K562 (cell line): Measurements from ENCODE around the gene CCM2. TPM values are rescaled to one million over a fixed set of nuclear protein-coding genes. Genes with fewer than 3 reads are reported as not detected.
A peak's percentile ranks its signal among the peaks of the same experiment; 100 is the strongest.

Source experiments
- FUS ChIP-seq: fragments of 200-400 bp; formaldehyde crosslinking; optimal IDR thresholded peaks from 2 replicates; pipeline ENCODE3; 2017; ENCODE audit warnings: low read depth, low read length
- GTF2F1 ChIP-seq: IDR thresholded peaks from 2 replicates; pipeline ENCODE4 v1.6.1; 2011; ENCODE audit warnings: low read depth, low read length, improper control_type of control experiment
- HMG20A ChIP-seq: fragments of 450-650 bp; formaldehyde crosslinking; conservative IDR thresholded peaks from 2 replicates; pipeline ENCODE4 v1.4.0; 2020; ENCODE audit warnings: mild to moderate bottlenecking, mixed read lengths
- KAT2B ChIP-seq: IDR thresholded peaks from one replicate; pipeline ENCODE4 v1.6.1; 2012; ENCODE audit warnings: low read depth, mild to moderate bottlenecking, control low read depth, inconsistent platforms, low read length, moderate library complexity
- NR2C2 ChIP-seq, 2 experiments: fragments of 200-800 bp in 1 of 2; sonication (Bioruptor generic) in 1 of 2; sonication (generic) in 1 of 2; formaldehyde crosslinking in 1 of 2; IDR thresholded peaks; 2 replicates each; pipeline versions ENCODE4 v1.6.1 to v1.8.0; 2016 to 2022; ENCODE audit warnings: mild to moderate bottlenecking in 1 of 2, missing compliant biosample characterization in 1 of 2, missing genetic modification characterization in 1 of 2, missing genetic modification reagents in 1 of 2
- RFX1 ChIP-seq: fragments of 450-650 bp; IDR thresholded peaks from 2 replicates; pipeline ENCODE4 v1.6.1; 2016; ENCODE audit warnings: mild to moderate bottlenecking, moderate library complexity
- SNIP1 ChIP-seq: fragments of 450-650 bp; IDR thresholded peaks from 2 replicates; pipeline ENCODE4 v1.7.1; 2017; ENCODE audit warnings: low read depth, mild to moderate bottlenecking
- TRIM28 ChIP-seq: fragments of 450-650 bp; IDR thresholded peaks from 2 replicates; pipeline ENCODE4 v1.6.1; 2017
- ZNF212 ChIP-seq: fragments of 450-650 bp; formaldehyde crosslinking; IDR thresholded peaks from 2 replicates; pipeline ENCODE4 v1.4.0; 2020; ENCODE audit warnings: mild to moderate bottlenecking
- ZNF217 ChIP-seq: sonication (generic); formaldehyde crosslinking; IDR thresholded peaks from 2 replicates; pipeline ENCODE4 v1.8.0; 2022; ENCODE audit warnings: mild to moderate bottlenecking, missing genetic modification reagents
- polyA plus RNA-seq, 8 experiments: library from polyadenylated mRNA; depleted of rRNA in 4 of 8; stranded (reverse) in 5 of 8; unstranded in 3 of 8; fragments of >200 nt; fragmentation: Nextera tagmentation in 2 of 8; fragmentation: Illumina TruSeq in 1 of 8; extraction: Ambion mirVana in 2 of 8; extraction: Trizol in 1 of 8; gene quantifications; 2 replicates each; pipeline versions ENCODE4 v1.2.1 to v1.2.3, GENCODE V29; 2011 to 2014; ENCODE audit warnings: inconsistent platforms in 1 of 8, missing spikeins in 1 of 8
- total RNA-seq, 7 experiments: library from RNA; depleted of rRNA in 6 of 7; stranded (reverse); fragments of >200 nt in 6 of 7; fragmentation: Illumina TruSeq in 2 of 7; extraction: Trizol in 2 of 7; gene quantifications; 2 replicates each; pipeline versions ENCODE4 v1.2.1 to v1.2.3, GENCODE V29; 2011 to 2021; ENCODE audit warnings: low replicate concordance in 1 of 7
- TF ChIP-seq, protein P1 (sequence below): fragments of 250-450 bp; sonication (Bioruptor Pico); IDR thresholded peaks from 2 replicates; pipeline ENCODE4 v1.5.0; 2021; ENCODE audit warnings: mild to moderate bottlenecking, borderline replicate concordance
- TF ChIP-seq, protein P2 (sequence below): fragments of 450-650 bp; formaldehyde crosslinking; IDR thresholded peaks from 2 replicates; pipeline ENCODE4 v1.4.0; 2020; ENCODE audit warnings: mild to moderate bottlenecking
- TF ChIP-seq, protein P3 (sequence below), 2 experiments: fragments of 450-650 bp in 1 of 2; sonication (generic) in 1 of 2; formaldehyde crosslinking; conservative IDR thresholded peaks; 2 replicates each; pipeline versions ENCODE4 v1.4.0 to v1.8.1; 2020 to 2022; ENCODE audit warnings: mild to moderate bottlenecking in 1 of 2, missing genetic modification reagents in 1 of 2
- TF ChIP-seq, protein P4 (sequence below): fragments of 250-450 bp; sonication (Bioruptor Pico); IDR thresholded peaks from 2 replicates; pipeline ENCODE4 v1.8.0; 2021; ENCODE audit warnings: borderline replicate concordance, mild to moderate bottlenecking, moderate library complexity; ENCODE audit not compliant: poor library complexity, severe bottlenecking
- TF ChIP-seq, protein P5 (sequence below): sonication (generic); formaldehyde crosslinking; IDR thresholded peaks from 2 replicates; pipeline ENCODE4 v1.8.0; 2022; ENCODE audit warnings: missing genetic modification reagents, mild to moderate bottlenecking, moderate library complexity, borderline replicate concordance
- TF ChIP-seq, protein P6 (sequence below): fragments of 250-450 bp; sonication (Bioruptor Pico); IDR thresholded peaks from 2 replicates; pipeline ENCODE4 v1.5.0; 2021
- TF ChIP-seq, protein P7 (sequence below): IDR thresholded peaks from 2 replicates; pipeline ENCODE4 v1.6.1; 2011; ENCODE audit warnings: borderline replicate concordance, low read depth, mild to moderate bottlenecking, moderate library complexity, low read length; ENCODE audit not compliant: insufficient read depth, poor library complexity, severe bottlenecking

Gene CCM2
- total and polyA plus RNA-seq, 9 of the 15 experiments (the other 6 are each of a cell fraction or from before 2014, with no cell fraction given), result 0.41 to 38.6 (median 25.9) TPM

DNA sequence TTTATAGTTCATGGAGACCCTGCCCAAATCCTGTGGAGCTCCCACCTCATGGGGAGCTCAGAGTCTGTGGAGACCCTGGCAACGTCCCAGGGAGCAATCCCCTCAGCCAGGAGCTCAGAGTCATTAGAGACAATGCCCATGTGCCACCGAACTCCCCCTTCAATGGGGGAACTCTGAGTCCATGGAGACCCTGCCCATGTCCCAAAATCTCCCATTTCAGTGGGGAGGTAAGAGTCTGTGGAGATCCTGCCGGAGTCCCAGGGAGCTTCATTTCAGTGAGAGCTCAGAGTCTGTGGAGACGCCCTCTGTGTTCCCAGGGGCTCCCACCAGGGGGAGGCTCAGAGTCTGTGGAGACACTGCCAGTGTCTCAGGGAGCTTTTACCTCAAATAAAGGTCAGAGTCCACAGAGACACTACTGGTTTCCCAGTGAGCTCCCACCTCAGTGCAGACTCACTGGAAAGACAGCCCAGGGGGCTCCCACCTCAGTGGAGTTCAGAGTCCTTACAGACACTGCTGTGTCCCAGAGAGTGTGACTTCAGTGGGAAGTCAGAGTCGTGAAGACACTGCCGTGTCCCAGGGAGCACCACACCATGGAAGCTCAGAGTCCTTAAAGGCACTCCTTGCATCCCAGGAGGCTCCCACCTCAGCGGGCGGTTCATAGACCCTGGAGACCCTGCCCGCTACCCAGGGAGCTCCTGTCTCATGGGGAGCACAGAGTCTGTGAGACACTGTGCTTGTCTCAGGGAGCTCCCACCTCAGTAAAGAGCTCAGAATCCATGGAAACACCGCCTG, 26.2 kb upstream of the CCM2 start (continued):
- TF ChIP-seq, protein P1, sequence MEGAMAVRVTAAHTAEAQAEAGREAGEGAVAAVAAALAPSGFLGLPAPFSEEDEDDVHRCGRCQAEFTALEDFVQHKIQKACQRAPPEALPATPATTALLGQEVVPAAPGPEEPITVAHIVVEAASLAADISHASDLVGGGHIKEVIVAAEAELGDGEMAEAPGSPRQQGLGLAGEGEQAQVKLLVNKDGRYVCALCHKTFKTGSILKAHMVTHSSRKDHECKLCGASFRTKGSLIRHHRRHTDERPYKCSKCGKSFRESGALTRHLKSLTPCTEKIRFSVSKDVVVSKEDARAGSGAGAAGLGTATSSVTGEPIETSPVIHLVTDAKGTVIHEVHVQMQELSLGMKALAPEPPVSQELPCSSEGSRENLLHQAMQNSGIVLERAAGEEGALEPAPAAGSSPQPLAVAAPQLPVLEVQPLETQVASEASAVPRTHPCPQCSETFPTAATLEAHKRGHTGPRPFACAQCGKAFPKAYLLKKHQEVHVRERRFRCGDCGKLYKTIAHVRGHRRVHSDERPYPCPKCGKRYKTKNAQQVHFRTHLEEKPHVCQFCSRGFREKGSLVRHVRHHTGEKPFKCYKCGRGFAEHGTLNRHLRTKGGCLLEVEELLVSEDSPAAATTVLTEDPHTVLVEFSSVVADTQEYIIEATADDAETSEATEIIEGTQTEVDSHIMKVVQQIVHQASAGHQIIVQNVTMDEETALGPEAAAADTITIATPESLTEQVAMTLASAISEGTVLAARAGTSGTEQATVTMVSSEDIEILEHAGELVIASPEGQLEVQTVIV (CRISPR knock-in tag), result no peak
- no peak for TF ChIP-seq ZNF212 (CRISPR knock-in tag)
- TF ChIP-seq, protein P2, sequence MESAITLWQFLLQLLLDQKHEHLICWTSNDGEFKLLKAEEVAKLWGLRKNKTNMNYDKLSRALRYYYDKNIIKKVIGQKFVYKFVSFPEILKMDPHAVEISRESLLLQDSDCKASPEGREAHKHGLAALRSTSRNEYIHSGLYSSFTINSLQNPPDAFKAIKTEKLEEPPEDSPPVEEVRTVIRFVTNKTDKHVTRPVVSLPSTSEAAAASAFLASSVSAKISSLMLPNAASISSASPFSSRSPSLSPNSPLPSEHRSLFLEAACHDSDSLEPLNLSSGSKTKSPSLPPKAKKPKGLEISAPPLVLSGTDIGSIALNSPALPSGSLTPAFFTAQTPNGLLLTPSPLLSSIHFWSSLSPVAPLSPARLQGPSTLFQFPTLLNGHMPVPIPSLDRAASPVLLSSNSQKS, result no peak
- TF ChIP-seq, protein P3, sequence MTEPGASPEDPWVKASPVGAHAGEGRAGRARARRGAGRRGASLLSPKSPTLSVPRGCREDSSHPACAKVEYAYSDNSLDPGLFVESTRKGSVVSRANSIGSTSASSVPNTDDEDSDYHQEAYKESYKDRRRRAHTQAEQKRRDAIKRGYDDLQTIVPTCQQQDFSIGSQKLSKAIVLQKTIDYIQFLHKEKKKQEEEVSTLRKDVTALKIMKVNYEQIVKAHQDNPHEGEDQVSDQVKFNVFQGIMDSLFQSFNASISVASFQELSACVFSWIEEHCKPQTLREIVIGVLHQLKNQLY (CRISPR knock-in tag; conservative IDR thresholded peaks at IDR 0.05), result no peak
- no peak for TF ChIP-seq TRIM28
- TF ChIP-seq KAT2B, result no peak
- TF ChIP-seq, protein P4, sequence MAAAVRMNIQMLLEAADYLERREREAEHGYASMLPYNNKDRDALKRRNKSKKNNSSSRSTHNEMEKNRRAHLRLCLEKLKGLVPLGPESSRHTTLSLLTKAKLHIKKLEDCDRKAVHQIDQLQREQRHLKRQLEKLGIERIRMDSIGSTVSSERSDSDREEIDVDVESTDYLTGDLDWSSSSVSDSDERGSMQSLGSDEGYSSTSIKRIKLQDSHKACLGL, result no peak
- TF ChIP-seq, protein P5, sequence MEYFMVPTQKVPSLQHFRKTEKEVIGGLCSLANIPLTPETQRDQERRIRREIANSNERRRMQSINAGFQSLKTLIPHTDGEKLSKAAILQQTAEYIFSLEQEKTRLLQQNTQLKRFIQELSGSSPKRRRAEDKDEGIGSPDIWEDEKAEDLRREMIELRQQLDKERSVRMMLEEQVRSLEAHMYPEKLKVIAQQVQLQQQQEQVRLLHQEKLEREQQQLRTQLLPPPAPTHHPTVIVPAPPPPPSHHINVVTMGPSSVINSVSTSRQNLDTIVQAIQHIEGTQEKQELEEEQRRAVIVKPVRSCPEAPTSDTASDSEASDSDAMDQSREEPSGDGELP (CRISPR knock-in tag), result no peak
- no peak for TF ChIP-seq RFX1
- no peak for TF ChIP-seq HMG20A
- TF ChIP-seq SNIP1, result no peak
- TF ChIP-seq FUS, result no peak
- no peak for TF ChIP-seq NR2C2 (CRISPR knock-in tag; IDR thresholded peaks at IDR 0.05)
- TF ChIP-seq NR2C2 (tag; IDR thresholded peaks at IDR 0.05), result peak; percentile 75
- TF ChIP-seq GTF2F1, result no peak
- no peak for TF ChIP-seq ZNF217 (CRISPR knock-in tag)
- TF ChIP-seq, protein P6, sequence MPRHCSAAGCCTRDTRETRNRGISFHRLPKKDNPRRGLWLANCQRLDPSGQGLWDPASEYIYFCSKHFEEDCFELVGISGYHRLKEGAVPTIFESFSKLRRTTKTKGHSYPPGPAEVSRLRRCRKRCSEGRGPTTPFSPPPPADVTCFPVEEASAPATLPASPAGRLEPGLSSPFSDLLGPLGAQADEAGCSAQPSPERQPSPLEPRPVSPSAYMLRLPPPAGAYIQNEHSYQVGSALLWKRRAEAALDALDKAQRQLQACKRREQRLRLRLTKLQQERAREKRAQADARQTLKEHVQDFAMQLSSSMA (CRISPR knock-in tag), result no peak
- TF ChIP-seq, protein P7, sequence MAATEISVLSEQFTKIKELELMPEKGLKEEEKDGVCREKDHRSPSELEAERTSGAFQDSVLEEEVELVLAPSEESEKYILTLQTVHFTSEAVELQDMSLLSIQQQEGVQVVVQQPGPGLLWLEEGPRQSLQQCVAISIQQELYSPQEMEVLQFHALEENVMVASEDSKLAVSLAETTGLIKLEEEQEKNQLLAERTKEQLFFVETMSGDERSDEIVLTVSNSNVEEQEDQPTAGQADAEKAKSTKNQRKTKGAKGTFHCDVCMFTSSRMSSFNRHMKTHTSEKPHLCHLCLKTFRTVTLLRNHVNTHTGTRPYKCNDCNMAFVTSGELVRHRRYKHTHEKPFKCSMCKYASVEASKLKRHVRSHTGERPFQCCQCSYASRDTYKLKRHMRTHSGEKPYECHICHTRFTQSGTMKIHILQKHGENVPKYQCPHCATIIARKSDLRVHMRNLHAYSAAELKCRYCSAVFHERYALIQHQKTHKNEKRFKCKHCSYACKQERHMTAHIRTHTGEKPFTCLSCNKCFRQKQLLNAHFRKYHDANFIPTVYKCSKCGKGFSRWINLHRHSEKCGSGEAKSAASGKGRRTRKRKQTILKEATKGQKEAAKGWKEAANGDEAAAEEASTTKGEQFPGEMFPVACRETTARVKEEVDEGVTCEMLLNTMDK, result peak; percentile 38
